Caco-2 (cell line): ENCODE data around the gene PDCD1LG2. TPM values are rescaled to one million over a fixed set of nuclear protein-coding genes. Genes with fewer than 3 reads are reported as not detected.

Experiments used
- BruUV-seq: library from RNA; stranded (reverse); fragments of 400-500 nt; replicated peaks from 2 replicates; lab custom pipeline; 2021; lab: Mats Ljungman, UMichigan
- CTCF ChIA-PET: fragments of 300-600 bp; sonication (Branson Sonifier 250); formaldehyde crosslinking; loops from one replicate; lab custom pipeline; 2022; ENCODE audit warnings: antibody characterized with exemption; lab: Charles Lee
- POLR2A ChIA-PET: fragments of 300-600 bp; sonication (Branson Sonifier 250); formaldehyde crosslinking; loops from one replicate; lab custom pipeline; 2022; ENCODE audit warnings: antibody characterized with exemption; lab: Charles Lee
- DNase-seq, 2 experiments: peaks; one replicate each; pipeline versions ENCODE4 v3.0.0 to v3.0.0-alpha.2; 2020 to 2022
- H3K27me3 ChIP-seq: replicated peaks from 2 replicates; pipeline ENCODE4 v1.6.0; 2011; ENCODE audit warnings: low read length; ENCODE audit not compliant: control insufficient read depth, insufficient read depth
- H3K36me3 ChIP-seq: 2 replicates; pipeline ENCODE4 v1.5.1; 2011; ENCODE audit warnings: low read length; ENCODE audit not compliant: control insufficient read depth, insufficient read depth
- H3K4me1 ChIP-seq: fragments of 250-450 bp; sonication (Bioruptor Pico); 2 replicates; pipeline ENCODE4 v1.5.1; 2020; ENCODE audit warnings: mild to moderate bottlenecking
- H3K4me3 ChIP-seq: 2 replicates; pipeline ENCODE4 v1.5.1; 2011; ENCODE audit warnings: low read depth, mild to moderate bottlenecking, control low read depth, low read length
- H3K9me3 ChIP-seq: fragments of 250-450 bp; sonication (Bioruptor Pico); 2 replicates; pipeline ENCODE4 v1.5.1; 2020; ENCODE audit warnings: mild to moderate bottlenecking, moderate library complexity
- H3K27ac Mint-ChIP-seq: one replicate; pipeline ENCODE4 v1.8.0; 2022; ENCODE audit warnings: mixed read lengths; ENCODE audit not compliant: unreplicated experiment
- H3K27me3 Mint-ChIP-seq: one replicate; pipeline ENCODE4 v1.8.0; 2022; ENCODE audit warnings: mixed read lengths; ENCODE audit not compliant: insufficient read depth, unreplicated experiment
- H3K36me3 Mint-ChIP-seq: one replicate; pipeline ENCODE4 v1.8.0; 2022; ENCODE audit warnings: mild to moderate bottlenecking, mixed read lengths; ENCODE audit not compliant: insufficient read depth, unreplicated experiment
- H3K4me1 Mint-ChIP-seq: one replicate; pipeline ENCODE4 v1.8.0; 2022; ENCODE audit warnings: low read depth, mixed read lengths; ENCODE audit not compliant: unreplicated experiment
- H3K4me3 Mint-ChIP-seq: one replicate; pipeline ENCODE4 v1.8.0; 2022; ENCODE audit warnings: mild to moderate bottlenecking, moderate library complexity, mixed read lengths; ENCODE audit not compliant: unreplicated experiment
- H3K9me3 Mint-ChIP-seq: one replicate; pipeline ENCODE4 v1.8.0; 2022; ENCODE audit warnings: mixed read lengths; ENCODE audit not compliant: unreplicated experiment
- CTCF ChIP-seq, 2 experiments: fragments of 200-600 bp in 1 of 2; IDR thresholded peaks; 1 replicate in 1 of 2; 2 replicates in 1 of 2; pipeline versions ENCODE4 v1.5.1 to v1.8.0; 2011 to 2022; ENCODE audit warnings: antibody characterized with exemption in 1 of 2, control low read depth in 1 of 2, inconsistent platforms in 1 of 2, low read depth in 1 of 2, low read length in 1 of 2, mild to moderate bottlenecking in 1 of 2, moderate library complexity in 1 of 2; ENCODE audit not compliant: insufficient read depth in 1 of 2, severe bottlenecking in 1 of 2, unreplicated experiment in 1 of 2
- intact Hi-C: fragments of 100-400 bp; cut with micrococcal nuclease; formaldehyde crosslinking; loops from one replicate; pipeline ENCODE4 v1.10.0; 2022; ENCODE audit not compliant: unreplicated experiment
- total RNA-seq: library from RNA; stranded (reverse); gene quantifications from 2 replicates; pipeline ENCODE4 v1.2.3, GENCODE V29; 2022

PDCD1LG2 gene
- total RNA-seq, 1 experiment from 2014 or later, result not detected

- no peaks in the 10 kb centered on the region for H3K36me3 Mint-ChIP-seq
- no peak overlapping the region for H3K4me3 Mint-ChIP-seq
- no peaks in the 10 kb centered on the region for H3K9me3 Mint-ChIP-seq
- H3K9me3 ChIP-seq, result no peaks in the 10 kb centered on the region
- intact Hi-C loops, result no loop called here
- H3K36me3 ChIP-seq, result no peaks in the 10 kb centered on the region
- H3K27me3 Mint-ChIP-seq, result no peaks in the 10 kb centered on the region
- BruUV-seq, result no TSS peak
- no peaks in the 10 kb centered on the region for H3K4me1 Mint-ChIP-seq
- no peak overlapping the region for H3K4me3 ChIP-seq
- TF ChIP-seq CTCF (IDR thresholded peaks at IDR 0.05; ENCODE audit: insufficient read depth in 1 of 2, low read depth in 1 of 2, low read length in 1 of 2, severe bottlenecking in 1 of 2, unreplicated experiment in 1 of 2), result no peak
- ChIA-PET POLR2A (no interaction called here), CTCF (no interaction called here)
- DNase-seq, result no peak
- no peaks in the 10 kb centered on the region for H3K4me1 ChIP-seq
- no peaks in the 10 kb centered on the region for H3K27me3 ChIP-seq
- H3K27ac Mint-ChIP-seq, result no peak overlapping the region
Measured at GRCh38 chr9:5614985-5615384, 104.7 kb downstream of the PDCD1LG2 start.

GRCh38 chr9:5617749-5618148 is 107.4 kb downstream of the PDCD1LG2 start:
- DNase-seq, result no peak
- Histone ChIP-seq H3K4me3 (no peak overlapping the region), H3K4me1 (no peaks in the 10 kb centered on the region), H3K36me3 (no peaks in the 10 kb centered on the region), H3K27me3 (no peaks in the 10 kb centered on the region), H3K9me3 (no peaks in the 10 kb centered on the region)
- no TSS peak for BruUV-seq
- Mint-ChIP-seq H3K4me1 (no peaks in the 10 kb centered on the region), H3K4me3 (no peak overlapping the region), H3K9me3 (no peaks in the 10 kb centered on the region), H3K27me3 (no peaks in the 10 kb centered on the region), H3K27ac (no peak overlapping the region), H3K36me3 (no peaks in the 10 kb centered on the region)
- no peak for TF ChIP-seq CTCF (IDR thresholded peaks at IDR 0.05; ENCODE audit: insufficient read depth in 1 of 2, low read depth in 1 of 2, low read length in 1 of 2, severe bottlenecking in 1 of 2, unreplicated experiment in 1 of 2)
- intact Hi-C loops, result no loop called here
- ChIA-PET POLR2A (no interaction called here), CTCF (no interaction called here)

GRCh38 chr9:5620494-5620893 is 110.2 kb downstream of the PDCD1LG2 start:
- Mint-ChIP-seq H3K27me3 (no peaks in the 10 kb centered on the region), H3K36me3 (no peaks in the 10 kb centered on the region), H3K4me3 (no peak overlapping the region), H3K9me3 (no peaks in the 10 kb centered on the region), H3K27ac (no peak overlapping the region), H3K4me1 (no peaks in the 10 kb centered on the region)
- ChIA-PET POLR2A (no interaction called here), CTCF (no interaction called here)
- H3K4me1 ChIP-seq, result no peaks in the 10 kb centered on the region
- intact Hi-C loops, result no loop called here
- DNase-seq, result no peak
- no TSS peak for BruUV-seq
- no peaks in the 10 kb centered on the region for H3K9me3 ChIP-seq
- TF ChIP-seq CTCF (IDR thresholded peaks at IDR 0.05; ENCODE audit: insufficient read depth in 1 of 2, low read depth in 1 of 2, low read length in 1 of 2, severe bottlenecking in 1 of 2, unreplicated experiment in 1 of 2), result no peak
- no peak overlapping the region for H3K4me3 ChIP-seq
- no peaks in the 10 kb centered on the region for H3K27me3 ChIP-seq
- no peaks in the 10 kb centered on the region for H3K36me3 ChIP-seq

Other genes starting within 250 kb of the PDCD1LG2 start
- gene RLN2, start 205.8 kb upstream of the PDCD1LG2 start, total RNA-seq, result 1.9 and 3.4 TPM in 2 replicates
- 0.44 TPM in 1 of 2 replicates, not detected in the other for gene RLN1, start 170.7 kb upstream of the PDCD1LG2 start, total RNA-seq
- 5.0 and 7.0 TPM in 2 replicates for gene PLGRKT, start 72.6 kb upstream of the PDCD1LG2 start, total RNA-seq
- gene CD274, start 60.0 kb upstream of the PDCD1LG2 start, total RNA-seq, result 0.67 TPM in 1 of 2 replicates, not detected in the other
- 18.6 and 19.4 TPM in 2 replicates for gene RIC1, start 118.6 kb downstream of the PDCD1LG2 start, total RNA-seq